WTC11 (cell line): ENCODE results near the gene AOC3. TPM values are rescaled to one million over a fixed set of nuclear protein-coding genes. Genes with fewer than 3 reads are reported as not detected.
"Not testable (repeated sequence)": the region's sequence is repeated elsewhere in the genome, so short reads cannot be mapped to it uniquely, and the experiment has no call there.

Experiments
- ATAC-seq: fragments of 200-7000 bp; cut with Tn5 transposase; 2 replicates; pipeline ENCODE4 v1.10.0; 2021; ENCODE audit warnings: mild to moderate bottlenecking, moderate library complexity
- CTCF ChIA-PET: fragments of 300-600 bp; sonication (Branson Sonifier 250); formaldehyde crosslinking; loops from one replicate; lab custom pipeline; 2021; ENCODE audit warnings: antibody characterized with exemption; lab: Charles Lee
- POLR2A ChIA-PET: fragments of 350-600 bp; sonication (Branson Sonifier 250); formaldehyde crosslinking; loops from one replicate; lab custom pipeline; 2021; ENCODE audit warnings: antibody characterized with exemption; lab: Charles Lee
- DNase-seq: peaks from one replicate; pipeline ENCODE4 v3.0.0; 2021; ENCODE audit warnings: low spot score
- H3K27ac Mint-ChIP-seq: 2 replicates; pipeline ENCODE4 v1.8.0; 2021; ENCODE audit warnings: mixed read lengths
- H3K27me3 Mint-ChIP-seq: 2 replicates; pipeline ENCODE4 v1.8.0; 2021; ENCODE audit warnings: low read depth, mild to moderate bottlenecking, moderate library complexity, mixed read lengths
- H3K36me3 Mint-ChIP-seq: 2 replicates; pipeline ENCODE4 v1.8.0; 2021; ENCODE audit warnings: mixed read lengths
- H3K4me1 Mint-ChIP-seq: 2 replicates; pipeline ENCODE4 v1.8.0; 2022; ENCODE audit warnings: mixed read lengths
- H3K4me3 Mint-ChIP-seq: 2 replicates; pipeline ENCODE4 v1.8.0; 2021; ENCODE audit warnings: mild to moderate bottlenecking, moderate library complexity, mixed read lengths
- H3K9me3 Mint-ChIP-seq: 2 replicates; pipeline ENCODE4 v1.8.0; 2021; ENCODE audit warnings: mixed read lengths
- AFF4 ChIP-seq: sonication (generic); formaldehyde crosslinking; IDR thresholded peaks from 2 replicates; pipeline ENCODE4 v1.8.1; 2023; ENCODE audit warnings: mild to moderate bottlenecking, missing genetic modification reagents, borderline replicate concordance
- ATF1 ChIP-seq: sonication (generic); formaldehyde crosslinking; IDR thresholded peaks from 2 replicates; pipeline ENCODE4 v1.8.1; 2023; ENCODE audit warnings: mild to moderate bottlenecking, moderate library complexity, missing genetic modification reagents
- E2F4 ChIP-seq: sonication (generic); formaldehyde crosslinking; IDR thresholded peaks from 2 replicates; pipeline ENCODE4 v1.8.1; 2022; ENCODE audit warnings: low read depth, mild to moderate bottlenecking, moderate library complexity, missing genetic modification reagents, borderline replicate concordance
- HMGA2 ChIP-seq: fragments of 250-450 bp; sonication (Bioruptor Pico); IDR thresholded peaks from 2 replicates; pipeline ENCODE4 v1.4.0; 2021; ENCODE audit warnings: mild to moderate bottlenecking, moderate library complexity
- IRF1 ChIP-seq: sonication (generic); formaldehyde crosslinking; IDR thresholded peaks from 2 replicates; pipeline ENCODE4 v1.8.0; 2023; ENCODE audit warnings: missing genetic modification reagents
- KAT7 ChIP-seq: sonication (generic); formaldehyde crosslinking; IDR thresholded peaks from 2 replicates; pipeline ENCODE4 v1.8.1; 2023; ENCODE audit warnings: missing genetic modification reagents, mild to moderate bottlenecking, borderline replicate concordance
- PRRX2 ChIP-seq: fragments of 250-450 bp; sonication (Bioruptor Pico); IDR thresholded peaks from 2 replicates; pipeline ENCODE4 v1.8.0; 2021; ENCODE audit warnings: mild to moderate bottlenecking
- STAT6 ChIP-seq: sonication (generic); formaldehyde crosslinking; conservative IDR thresholded peaks from 2 replicates; pipeline ENCODE4 v1.8.1; 2023; ENCODE audit warnings: mild to moderate bottlenecking, low read depth, missing genetic modification reagents, moderate library complexity
- TEAD4 ChIP-seq: sonication (generic); formaldehyde crosslinking; IDR thresholded peaks from 2 replicates; pipeline ENCODE4 v1.8.0; 2022; ENCODE audit warnings: mild to moderate bottlenecking, missing genetic modification reagents
- USF1 ChIP-seq: sonication (generic); formaldehyde crosslinking; IDR thresholded peaks from 2 replicates; pipeline ENCODE4 v1.8.0; 2022; ENCODE audit warnings: mild to moderate bottlenecking, missing genetic modification reagents
- ZNF232 ChIP-seq: sonication (generic); formaldehyde crosslinking; IDR thresholded peaks from 2 replicates; pipeline ENCODE4 v1.8.0; 2022; ENCODE audit warnings: mild to moderate bottlenecking, missing genetic modification reagents
- ZNF317 ChIP-seq: sonication (generic); formaldehyde crosslinking; IDR thresholded peaks from 2 replicates; pipeline ENCODE4 v1.8.1; 2023; ENCODE audit warnings: low read depth, mild to moderate bottlenecking, moderate library complexity, missing genetic modification reagents, borderline replicate concordance
- ZNF423 ChIP-seq: fragments of 250-450 bp; sonication (Bioruptor Pico); IDR thresholded peaks from 2 replicates; pipeline ENCODE4 v2.1.2; 2022; ENCODE audit warnings: mild to moderate bottlenecking, moderate library complexity
- total RNA-seq: library from RNA; stranded (reverse); gene quantifications from 3 replicates; pipeline ENCODE4 v1.2.3, GENCODE V29; 2021
- TF ChIP-seq, protein P1 (sequence below): sonication (generic); formaldehyde crosslinking; IDR thresholded peaks from 2 replicates; pipeline ENCODE4 v1.8.1; 2023; ENCODE audit warnings: mild to moderate bottlenecking, moderate library complexity, missing genetic modification reagents

Gene AOC3
- total RNA-seq, 1 experiment from 2014 or later: 7.6 TPM

DNA sequence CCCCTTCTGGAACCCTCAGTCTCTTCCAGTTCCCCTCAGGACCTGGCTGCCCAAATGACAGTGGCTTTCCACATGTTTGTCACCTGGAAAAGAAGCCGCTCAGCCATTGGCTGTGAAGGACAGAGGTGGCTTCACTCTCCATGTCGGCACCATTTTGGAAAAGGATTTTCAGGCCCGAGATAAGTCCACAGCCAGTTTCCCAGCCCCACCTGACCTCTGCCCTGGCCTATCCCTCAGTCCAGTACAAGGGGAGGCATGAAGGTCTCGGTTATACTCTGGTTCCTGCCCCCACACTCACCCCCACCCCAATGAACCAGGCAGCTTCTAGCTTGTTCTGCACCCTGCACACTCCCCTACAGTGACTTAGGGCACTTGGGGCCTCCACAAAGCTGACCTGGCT, 15.2 kb downstream of the AOC3 start (continued):
- TF ChIP-seq USF1 (CRISPR knock-in tag) (no peak), ZNF317 (no peak)

DNA sequence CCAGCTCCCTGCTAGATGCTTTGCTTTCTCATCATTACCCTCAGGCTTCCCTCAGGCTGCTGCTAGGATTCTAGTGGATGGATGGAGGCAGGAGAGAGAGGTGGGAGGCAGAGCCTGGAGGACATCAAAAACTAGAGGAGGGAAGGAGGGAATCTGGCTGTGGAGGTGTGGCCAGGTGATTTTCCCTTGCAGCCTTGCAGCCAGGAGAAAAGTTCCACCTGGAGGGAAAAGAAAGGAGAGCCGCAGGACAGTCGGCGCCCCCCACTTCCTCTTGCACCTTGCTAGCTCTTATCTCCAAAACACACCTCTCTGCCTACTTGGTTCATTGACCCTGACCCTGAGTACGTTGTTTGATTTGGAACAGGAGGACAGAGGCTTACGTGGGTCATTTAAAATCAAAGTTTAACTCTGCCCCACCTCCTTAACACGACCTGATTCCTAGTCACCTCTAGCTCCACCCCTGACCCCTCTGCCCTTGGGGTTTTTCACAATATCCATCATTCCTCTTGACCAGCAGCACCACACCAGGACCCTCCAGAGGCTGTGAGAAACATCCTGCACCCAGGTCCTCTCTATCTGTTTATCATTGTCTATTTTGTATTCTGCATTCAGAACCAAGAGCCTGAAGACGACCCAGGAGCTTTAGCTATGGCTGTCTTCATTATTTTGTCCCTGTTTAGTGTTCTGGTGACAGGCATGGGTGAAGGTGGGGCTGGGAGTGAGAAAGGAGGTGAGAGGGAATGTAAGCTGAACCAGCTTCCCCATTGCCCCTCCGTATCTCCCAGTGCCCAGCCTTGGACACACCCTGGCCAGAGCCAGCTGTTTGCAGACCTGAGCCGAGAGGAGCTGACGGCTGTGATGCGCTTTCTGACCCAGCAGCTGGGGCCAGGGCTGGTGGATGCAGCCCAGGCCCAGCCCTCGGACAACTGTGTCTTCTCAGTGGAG, 15.9 kb downstream of the AOC3 start:
- Mint-ChIP-seq H3K9me3 (peaks cover 27% of the 10 kb centered on the region), H3K4me3 (no peak overlapping the region), H3K27me3 (peaks cover 9% of the 10 kb centered on the region)
- CTCF ChIA-PET: interaction anchor here (1.3 kb wide), 1 partner anchor 86 kb away, joined by 3 read pairs; the partner anchor contains the start of gene WNK4
- POLR2A ChIA-PET: interaction anchor here (0.6 kb wide), 1 partner anchor 52 kb away, joined by 4 read pairs; no protein-coding TSS in a partner anchor
- TF ChIP-seq IRF1 (CRISPR knock-in tag): no peak
- TF ChIP-seq KAT7 (CRISPR knock-in tag): no peak
- no peak for TF ChIP-seq STAT6
- no peak for TF ChIP-seq E2F4 (CRISPR knock-in tag)
- no peak for TF ChIP-seq HMGA2 (CRISPR knock-in tag)
- TF ChIP-seq ATF1: no peak
- no peak for TF ChIP-seq TEAD4 (CRISPR knock-in tag)
- TF ChIP-seq ZNF423: no peak
- no peak for TF ChIP-seq ZNF232
- TF ChIP-seq PRRX2: no peak
- no peak for TF ChIP-seq AFF4 (CRISPR knock-in tag)
- TF ChIP-seq, protein P1, sequence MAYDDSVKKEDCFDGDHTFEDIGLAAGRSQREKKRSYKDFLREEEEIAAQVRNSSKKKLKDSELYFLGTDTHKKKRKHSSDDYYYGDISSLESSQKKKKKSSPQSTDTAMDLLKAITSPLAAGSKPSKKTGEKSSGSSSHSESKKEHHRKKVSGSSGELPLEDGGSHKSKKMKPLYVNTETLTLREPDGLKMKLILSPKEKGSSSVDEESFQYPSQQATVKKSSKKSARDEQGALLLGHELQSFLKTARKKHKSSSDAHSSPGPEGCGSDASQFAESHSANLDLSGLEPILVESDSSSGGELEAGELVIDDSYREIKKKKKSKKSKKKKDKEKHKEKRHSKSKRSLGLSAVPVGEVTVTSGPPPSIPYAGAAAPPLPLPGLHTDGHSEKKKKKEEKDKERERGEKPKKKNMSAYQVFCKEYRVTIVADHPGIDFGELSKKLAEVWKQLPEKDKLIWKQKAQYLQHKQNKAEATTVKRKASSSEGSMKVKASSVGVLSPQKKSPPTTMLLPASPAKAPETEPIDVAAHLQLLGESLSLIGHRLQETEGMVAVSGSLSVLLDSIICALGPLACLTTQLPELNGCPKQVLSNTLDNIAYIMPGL (CRISPR knock-in tag): no peak
- TF ChIP-seq, all 79 proteins: peak for 0
- Mint-ChIP-seq H3K4me1 (peaks cover 18% of the 10 kb centered on the region), H3K36me3 (peaks cover 12% of the 10 kb centered on the region), H3K27ac (no peak overlapping the region)
- peak; percentile 30; the same call in 1 of the 2 replicates for ATAC-seq
- no peak for DNase-seq

DNA sequence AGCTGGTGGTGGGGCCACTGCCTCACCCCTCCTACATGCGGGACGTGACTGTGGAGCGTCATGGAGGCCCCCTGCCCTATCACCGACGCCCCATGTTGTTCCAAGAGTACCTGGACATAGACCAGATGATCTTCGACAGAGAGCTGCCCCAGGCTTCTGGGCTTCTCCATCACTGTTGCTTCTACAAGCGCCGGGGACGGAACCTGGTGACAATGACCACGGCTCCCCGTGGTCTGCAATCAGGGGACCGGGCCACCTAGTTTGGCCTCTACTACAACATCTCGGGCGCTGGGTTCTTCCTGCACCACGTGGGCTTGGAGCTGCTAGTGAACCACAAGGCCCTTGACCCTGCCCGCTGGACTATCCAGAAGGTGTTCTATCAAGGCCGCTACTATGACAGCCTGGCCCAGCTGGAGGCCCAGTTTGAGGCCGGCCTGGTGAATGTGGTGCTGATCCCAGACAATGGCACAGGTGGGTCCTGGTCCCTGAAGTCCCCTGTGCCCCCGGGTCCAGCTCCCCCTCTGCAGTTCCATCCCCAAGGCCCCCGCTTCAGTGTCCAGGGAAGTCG, 16.8 kb downstream of the AOC3 start:
- peaks cover 18% of the 10 kb centered on the region for H3K4me1 Mint-ChIP-seq
- H3K36me3 Mint-ChIP-seq: peaks cover 12% of the 10 kb centered on the region
- DNase-seq, H3K27me3 Mint-ChIP-seq, H3K4me3 Mint-ChIP-seq, POLR2A ChIA-PET, H3K27ac Mint-ChIP-seq, ATAC-seq, CTCF ChIA-PET: not testable (repeated sequence)
- peaks cover 27% of the 10 kb centered on the region for H3K9me3 Mint-ChIP-seq
